OCI-LY1 (cell line): Measurements from ENCODE around the gene ZNF552.

ENCODE experiments used
- CTCF ChIP-seq: fragments of 200-600 bp; sonication (generic), shearing (Covaris generic); IDR thresholded peaks from 2 replicates; pipeline ENCODE4 v1.5.1; 2017; ENCODE audit warnings: mild to moderate bottlenecking, antibody characterized with exemption, low read length, moderate library complexity, mixed read lengths
- EZH2 ChIP-seq: fragments of 200-600 bp; sonication (generic), shearing (Covaris generic); IDR thresholded peaks from 2 replicates; pipeline ENCODE4 v1.8.0; 2017; ENCODE audit warnings: borderline replicate concordance, mixed run types, mild to moderate bottlenecking, antibody characterized with exemption, low read length, moderate library complexity, mixed read lengths

DNA sequence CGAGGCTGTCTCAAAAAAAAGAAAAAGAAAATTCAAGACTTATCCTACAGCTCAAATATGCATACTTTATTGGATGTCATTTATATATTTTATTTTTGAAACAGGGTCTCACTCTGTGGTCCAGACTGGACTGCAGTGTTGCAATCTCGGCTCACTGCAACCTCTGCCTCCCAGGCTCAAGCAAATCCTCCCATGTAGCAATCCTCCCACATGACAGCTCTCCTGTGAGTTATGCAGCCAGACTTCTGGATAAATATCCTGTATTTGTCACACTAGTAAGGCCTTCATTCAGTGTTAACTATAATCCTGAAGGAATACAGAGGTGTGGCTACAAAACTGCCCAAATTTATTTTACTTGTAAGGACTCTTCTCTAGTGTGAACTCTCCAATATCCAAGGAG lies 7.2 kb downstream of the ZNF552 start:
- TF ChIP-seq CTCF (no peak), EZH2 (no peak)
